Measurements from ENCODE around the gene ZPR1. TPM values are rescaled to one million over a fixed set of nuclear protein-coding genes. Genes with fewer than 3 reads are reported as not detected.

ZPR1 gene
- total RNA-seq, 2 experiments from 2014 or later: 117 to 118 TPM

GRCh38 chr11:116791813-116792143, 4.0 kb upstream of the ZPR1 start, which contains the start of gene APOA5:
TSS of gene APOA5 (minus strand) at chr11:116791879. CDS start at chr11:116791860, 19 bp downstream.
- ChIA-PET CTCF (interaction anchor here (0.5 to 2.0 kb wide), 26 partner anchors 8 to 435 kb away, joined by 3 to 17 read pairs (median 3); partner anchors contain the start of genes BUD13, PAFAH1B2 and SIK3), POLR2A (interaction anchor here (0.9 to 2.6 kb wide), 7 partner anchors 44 to 352 kb away, joined by 3 to 20 read pairs (median 5); partner anchors contain the start of genes PAFAH1B2 and SIK3)
- ATAC-seq (ENCODE audit: poor library complexity) (no peak), DNase-seq (no peak)
- intact Hi-C loops (cut with DNase I, micrococcal nuclease): loop anchor here (1.0 to 5.0 kb wide), 4 partner anchors 45 to 435 kb away; no protein-coding TSS in a partner anchor
- Histone ChIP-seq H3K27ac (ENCODE audit: low read depth in 1 of 2, low read length in 2 of 2) (no peak within 1 kb of the TSS), H3K27me3 (ENCODE audit: control insufficient read depth in 1 of 2, insufficient read depth in 2 of 2, low read length in 2 of 2) (no peaks in the 10 kb centered on the region), H3K36me3 (ENCODE audit: insufficient read depth, low read length) (no peaks in the 10 kb centered on the region), H3K4me1 (ENCODE audit: insufficient read depth, low read length) (peaks cover 27% of the 10 kb centered on the region), H3K9me3 (ENCODE audit: control insufficient read depth in 1 of 2, insufficient read depth in 1 of 2, low read length in 2 of 2) (no peaks in the 10 kb centered on the region), H3K4me3 (ENCODE audit: low read length) (no peak within 1 kb of the TSS)
- Mint-ChIP-seq H3K4me1 (ENCODE audit: low read depth) (peaks cover 37% of the 10 kb centered on the region), H3K27me3 (peaks cover 4% of the 10 kb centered on the region), H3K9me3 (no peaks in the 10 kb centered on the region), H3K36me3 (ENCODE audit: low read depth) (peaks cover 16% of the 10 kb centered on the region), H3K27ac (peak within 1 kb of the TSS; percentile 81), H3K4me3 (peak within 1 kb of the TSS; percentile 85)
- TF ChIP-seq CTCF (IDR thresholded peaks at IDR 0.05): no peak

GRCh38 chr11:116791002-116791812, 3.4 kb upstream of the ZPR1 start:
- Mint-ChIP-seq H3K4me1 (ENCODE audit: low read depth) (peaks cover 42% of the 10 kb centered on the region), H3K4me3 (peak overlapping the region; percentile 85), H3K9me3 (no peaks in the 10 kb centered on the region), H3K36me3 (ENCODE audit: low read depth) (peaks cover 22% of the 10 kb centered on the region), H3K27me3 (no peaks in the 10 kb centered on the region), H3K27ac (peak overlapping the region; percentile 81)
- CTCF ChIA-PET: interaction anchor here (0.5 to 2.0 kb wide), 27 partner anchors 8 to 436 kb away, joined by 3 to 17 read pairs (median 3); partner anchors contain the start of genes BUD13, PAFAH1B2 and SIK3
- intact Hi-C loops (cut with DNase I, micrococcal nuclease): loop anchor here (1.0 to 5.0 kb wide), 4 partner anchors 45 to 436 kb away; no protein-coding TSS in a partner anchor
- Histone ChIP-seq H3K27me3 (ENCODE audit: control insufficient read depth in 1 of 2, insufficient read depth in 2 of 2, low read length in 2 of 2) (no peaks in the 10 kb centered on the region), H3K36me3 (ENCODE audit: insufficient read depth, low read length) (peaks cover 4% of the 10 kb centered on the region), H3K27ac (ENCODE audit: low read depth in 1 of 2, low read length in 2 of 2) (no peak overlapping the region), H3K4me1 (ENCODE audit: insufficient read depth, low read length) (peaks cover 33% of the 10 kb centered on the region), H3K4me3 (ENCODE audit: low read length) (no peak overlapping the region), H3K9me3 (ENCODE audit: control insufficient read depth in 1 of 2, insufficient read depth in 1 of 2, low read length in 2 of 2) (no peaks in the 10 kb centered on the region)
- peak; percentile 55 for ATAC-seq (ENCODE audit: poor library complexity)
- peak; percentile 81 for TF ChIP-seq CTCF (IDR thresholded peaks at IDR 0.05)
- POLR2A ChIA-PET: interaction anchor here (0.9 to 2.6 kb wide), 7 partner anchors 44 to 353 kb away, joined by 3 to 20 read pairs (median 5); partner anchors contain the start of genes PAFAH1B2 and SIK3
- peak; percentile 64 to 85 (median 74) for DNase-seq

GRCh38 chr11:116790167-116791001, 2.6 kb upstream of the ZPR1 start:
- POLR2A ChIA-PET: interaction anchor here (0.6 to 2.6 kb wide), 9 partner anchors 16 to 354 kb away, joined by 3 to 20 read pairs (median 4); partner anchors contain the start of genes PAFAH1B2 and SIK3
- H3K27ac Mint-ChIP-seq: peak overlapping the region; percentile 81

More at GRCh38 chr11:116790167-116791001, 2.6 kb upstream of the ZPR1 start:
- intact Hi-C loops (cut with DNase I, micrococcal nuclease): loop anchor here (1.0 to 5.0 kb wide), 4 partner anchors 46 to 436 kb away; no protein-coding TSS in a partner anchor
- Mint-ChIP-seq H3K36me3 (ENCODE audit: low read depth) (peaks cover 30% of the 10 kb centered on the region), H3K9me3 (no peaks in the 10 kb centered on the region), H3K27me3 (no peaks in the 10 kb centered on the region), H3K4me1 (ENCODE audit: low read depth) (peaks cover 51% of the 10 kb centered on the region), H3K4me3 (peak overlapping the region; percentile 85)
- DNase-seq: peak in 1 of 14 experiments; percentile 31
- Histone ChIP-seq H3K4me3 (ENCODE audit: low read length) (no peak overlapping the region), H3K9me3 (ENCODE audit: control insufficient read depth in 1 of 2, insufficient read depth in 1 of 2, low read length in 2 of 2) (no peaks in the 10 kb centered on the region), H3K36me3 (ENCODE audit: insufficient read depth, low read length) (peaks cover 12% of the 10 kb centered on the region), H3K4me1 (ENCODE audit: insufficient read depth, low read length) (peaks cover 38% of the 10 kb centered on the region), H3K27me3 (ENCODE audit: control insufficient read depth in 1 of 2, insufficient read depth in 2 of 2, low read length in 2 of 2) (no peaks in the 10 kb centered on the region), H3K27ac (ENCODE audit: low read depth in 1 of 2, low read length in 2 of 2) (no peak overlapping the region)
- no peak for TF ChIP-seq CTCF (IDR thresholded peaks at IDR 0.05)
- CTCF ChIA-PET: interaction anchor here (0.6 to 2.0 kb wide), 23 partner anchors 7 to 436 kb away, joined by 3 to 17 read pairs (median 3); partner anchors contain the start of genes BUD13 and SIK3
- ATAC-seq (ENCODE audit: poor library complexity): no peak
